ENCODE results near the gene TENT5A.

Gene TENT5A

GRCh38 chr6:81752084-81752920 is at the start of gene TENT5A (continued):
- TF ChIP-seq ZNF266 (tag by site-specific recombination; IDR thresholded peaks at IDR 0.05; ENCODE audit: low read depth), result no peak
- peak; percentile 31; the same call in 1 of the 2 replicates for TF ChIP-seq ZNF629 (tag by site-specific recombination; IDR thresholded peaks at IDR 0.05)
- no peak for TF ChIP-seq ZNF747 (tag by site-specific recombination; IDR thresholded peaks at IDR 0.05)
- no peak for TF ChIP-seq ZBTB21 (tag by site-specific recombination; IDR thresholded peaks at IDR 0.05)
- TF ChIP-seq ZNF561 (tag by site-specific recombination; IDR thresholded peaks at IDR 0.05; ENCODE audit: borderline replicate concordance), result peak; percentile 25; the same call in 1 of the 2 replicates
- TF ChIP-seq ZNF449 (tag by site-specific recombination; IDR thresholded peaks at IDR 0.05), result no peak
- no peak for TF ChIP-seq ZNF544 (tag by site-specific recombination; IDR thresholded peaks at IDR 0.05)
- TF ChIP-seq KLF8 (tag by site-specific recombination; IDR thresholded peaks at IDR 0.05), result peak; percentile 56; the same call in 1 of the 2 replicates
- no peak for TF ChIP-seq ZNF23 (tag by site-specific recombination; IDR thresholded peaks at IDR 0.05; ENCODE audit: borderline replicate concordance)
- no peak for TF ChIP-seq GFI1B (tag by site-specific recombination; IDR thresholded peaks at IDR 0.05)
- no peak for TF ChIP-seq GLI4 (tag by site-specific recombination; IDR thresholded peaks at IDR 0.05)
- TF ChIP-seq ZNF76 (tag by site-specific recombination; IDR thresholded peaks at IDR 0.05; ENCODE audit: borderline replicate concordance, low read depth), result no peak
- TF ChIP-seq ZNF398 (tag by site-specific recombination; IDR thresholded peaks at IDR 0.05), result peak; percentile 29; the same call in 1 of the 2 replicates
- TF ChIP-seq ZNF214 (tag by site-specific recombination; IDR thresholded peaks at IDR 0.05; ENCODE audit: borderline replicate concordance), result no peak
- TF ChIP-seq TCF7L2 (IDR thresholded peaks at IDR 0.05; ENCODE audit: borderline replicate concordance, low read depth, low read length), result no peak
- no peak for TF ChIP-seq YY1 (tag by site-specific recombination; IDR thresholded peaks at IDR 0.05)
- peak; percentile 87 for TF ChIP-seq ZNF362 (tag by site-specific recombination; IDR thresholded peaks at IDR 0.05)
- TF ChIP-seq ZNF292 (tag by site-specific recombination; IDR thresholded peaks at IDR 0.05; ENCODE audit: borderline replicate concordance, low read depth), result no peak
- TF ChIP-seq HIC1 (tag by site-specific recombination; IDR thresholded peaks at IDR 0.05), result peak; percentile 92
- TF ChIP-seq YY2 (tag by site-specific recombination; IDR thresholded peaks at IDR 0.05), result no peak
- 0 out of 2 replicates have a peak, but pooled peaks have one; percentile 9 for TF ChIP-seq GLIS1 (tag by site-specific recombination; IDR thresholded peaks at IDR 0.05)
- peak; percentile 24; the same call in 1 of the 2 replicates for TF ChIP-seq ZBTB17 (tag by site-specific recombination; IDR thresholded peaks at IDR 0.05)
- TF ChIP-seq PATZ1 (tag by site-specific recombination; IDR thresholded peaks at IDR 0.05), result peak; percentile 39; the same call in 1 of the 2 replicates
- TF ChIP-seq ZBTB11 (tag by site-specific recombination; conservative IDR thresholded peaks at IDR 0.05; ENCODE audit: low read depth), result peak; percentile 27; the same call in 1 of the 2 replicates
